GM12878 (cell line): ENCODE results near the gene KNTC1. TPM values are rescaled to one million over a fixed set of nuclear protein-coding genes. Genes with fewer than 3 reads are reported as not detected.

Experiments used
- BHLHE40 ChIP-seq, 2 experiments: fragments of 450-650 bp in 1 of 2; IDR thresholded peaks; 2 replicates each; pipeline ENCODE4 v1.6.1; 2011 to 2017; ENCODE audit warnings: low read depth in 2 of 2, borderline replicate concordance in 1 of 2, improper control_type of control experiment in 1 of 2, low read length in 1 of 2, mild to moderate bottlenecking in 1 of 2
- CREB1 ChIP-seq: IDR thresholded peaks from 2 replicates; pipeline ENCODE4 v1.6.1; 2012; ENCODE audit warnings: low read depth, mild to moderate bottlenecking, inconsistent platforms
- DPF2 ChIP-seq: fragments of 450-650 bp; IDR thresholded peaks from 2 replicates; pipeline ENCODE4 v1.6.1; 2017; ENCODE audit warnings: mild to moderate bottlenecking
- LARP7 ChIP-seq: fragments of 450-650 bp; IDR thresholded peaks from 2 replicates; pipeline ENCODE4 v1.6.1; 2017; ENCODE audit warnings: mild to moderate bottlenecking
- NFIC ChIP-seq: IDR thresholded peaks from 2 replicates; pipeline ENCODE4 v1.6.1; 2012; ENCODE audit warnings: low read depth, mild to moderate bottlenecking, inconsistent platforms, low read length, moderate library complexity
- RAD51 ChIP-seq: fragments of 450-650 bp; IDR thresholded peaks from 2 replicates; pipeline ENCODE4 v1.6.1; 2016; ENCODE audit warnings: moderate library complexity, mild to moderate bottlenecking, inconsistent platforms
- SMARCA5 ChIP-seq: fragments of 450-650 bp; IDR thresholded peaks from 2 replicates; pipeline ENCODE4 v1.6.1; 2017; ENCODE audit warnings: mild to moderate bottlenecking
- SUZ12 ChIP-seq: fragments of 200-600 bp; sonication (generic); IDR thresholded peaks from one replicate; pipeline ENCODE4 v1.6.1; 2018; ENCODE audit warnings: antibody characterized with exemption, mild to moderate bottlenecking; ENCODE audit not compliant: unreplicated experiment
- ZNF217 ChIP-seq: fragments of 450-650 bp; IDR thresholded peaks from 2 replicates; pipeline ENCODE4 v1.6.1; 2017; ENCODE audit warnings: antibody characterized with exemption, mild to moderate bottlenecking
- ZNF687 ChIP-seq: fragments of 450-650 bp; IDR thresholded peaks from 2 replicates; pipeline ENCODE4 v1.6.1; 2017; ENCODE audit warnings: mild to moderate bottlenecking, moderate library complexity
- ZSCAN29 ChIP-seq: fragments of 450-650 bp; IDR thresholded peaks from 2 replicates; pipeline ENCODE4 v1.6.1; 2017; ENCODE audit warnings: mild to moderate bottlenecking, moderate library complexity
- polyA plus RNA-seq, 11 experiments: library from polyadenylated mRNA; depleted of rRNA in 4 of 11; unstranded in 6 of 11; stranded (reverse) in 5 of 11; fragments of >200 nt; fragmentation: Nextera tagmentation in 4 of 11; fragmentation: Illumina TruSeq in 1 of 11; extraction: Ambion mirVana in 4 of 11; extraction: Trizol in 1 of 11; gene quantifications; 1 replicate in 1 of 11; 2 replicates in 10 of 11; pipeline versions ENCODE4 v1.2.1 to v1.2.3, GENCODE V29; 2011 to 2016; ENCODE audit warnings: inconsistent platforms in 2 of 11, missing spikeins in 2 of 11, low read depth in 1 of 11
- total RNA-seq, 4 experiments: library from RNA; depleted of rRNA in 3 of 4; stranded (reverse); fragments of >200 nt in 3 of 4; fragmentation: Illumina TruSeq in 1 of 4; extraction: Trizol in 1 of 4; gene quantifications; 2 replicates each; pipeline versions ENCODE4 v1.2.1 to v1.2.3, GENCODE V29; 2013 to 2021

Gene KNTC1
- total and polyA plus RNA-seq, 10 of the 15 experiments (the other 5 are each of a cell fraction or from before 2014, with no cell fraction given) = 37.2 to 118 (median 76.3) TPM

DNA sequence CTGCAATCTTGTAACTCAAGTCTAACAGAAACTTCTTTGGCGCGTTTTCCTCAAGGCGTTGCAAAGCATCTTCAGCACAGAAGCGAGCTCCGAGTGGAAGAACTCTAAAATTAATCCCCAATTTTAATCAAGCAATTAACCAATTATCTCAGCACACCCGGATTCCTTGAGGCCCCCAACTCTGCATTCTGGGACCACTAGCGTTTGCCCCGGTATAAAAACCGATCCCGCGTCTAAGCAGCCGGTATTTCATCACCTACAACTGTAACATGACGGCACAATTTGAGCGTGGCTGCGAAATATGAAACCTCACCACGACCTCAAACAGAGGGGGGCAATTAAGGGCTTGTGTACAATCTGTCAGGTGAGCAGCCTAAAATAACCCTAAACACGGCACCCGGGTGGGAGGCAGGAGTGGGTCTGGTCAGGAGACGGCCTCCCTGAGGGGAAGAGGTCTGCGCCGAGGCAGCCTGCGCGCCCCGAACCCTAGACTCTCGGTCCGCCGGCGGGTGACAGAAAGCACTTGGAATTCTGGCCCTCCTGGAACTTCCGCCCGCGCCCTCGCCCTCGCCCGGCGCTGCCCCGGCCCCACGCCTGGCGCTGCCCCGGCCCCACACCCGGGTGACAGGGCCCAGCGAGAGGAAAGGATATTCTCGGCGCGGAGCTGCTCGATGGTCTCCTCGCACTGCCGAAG is 26.9 kb upstream of the KNTC1 start (continued):
- TF ChIP-seq ZNF687 (0 out of 2 replicates have a peak, but pooled peaks have one; percentile 20), ZNF217 (no peak), CREB1 (peak; percentile 94), LARP7 (peak; percentile 58), SMARCA5 (0 out of 2 replicates have a peak, but pooled peaks have one; percentile 3), BHLHE40 (IDR thresholded peaks at IDR 0.05; ENCODE audit: borderline replicate concordance in 1 of 2, low read depth in 2 of 2, low read length in 1 of 2) (peak; percentile 59 to 70; a peak in 2 of 4 replicates), RAD51 (peak; percentile 34; the same call in 1 of the 2 replicates), DPF2 (0 out of 2 replicates have a peak, but pooled peaks have one; percentile 35), ZSCAN29 (peak; percentile 97), NFIC (no peak), SUZ12 (no peak)
